A673 (cell line): ENCODE measurements around the gene PAX3. TPM values are rescaled to one million over a fixed set of nuclear protein-coding genes. Genes with fewer than 3 reads are reported as not detected.

ENCODE experiments used
- BruUV-seq: library from RNA; stranded (reverse); fragments of 400-500 nt; replicated peaks from 2 replicates; lab custom pipeline; 2021; lab: Mats Ljungman, UMichigan
- CTCF ChIA-PET: fragments of 300-600 bp; sonication (Branson Sonifier 250); formaldehyde crosslinking; loops from one replicate; lab custom pipeline; 2022; ENCODE audit warnings: antibody characterized with exemption; lab: Charles Lee
- POLR2A ChIA-PET: fragments of 300-600 bp; sonication (Branson Sonifier 250); formaldehyde crosslinking; loops from one replicate; lab custom pipeline; 2022; ENCODE audit warnings: antibody characterized with exemption; ENCODE audit not compliant: low non-redundant PET; lab: Charles Lee
- DNase-seq: peaks from one replicate; pipeline ENCODE4 v3.0.0-alpha.2; 2015; ENCODE audit warnings: low spot score
- H3K27ac ChIP-seq: fragments of 200-600 bp; sonication (generic); 2 replicates; pipeline ENCODE4 v1.5.1; 2016; ENCODE audit warnings: mixed run types, low read depth, mild to moderate bottlenecking, mixed read lengths, antibody characterized with exemption, low read length; ENCODE audit not compliant: poor library complexity, severe bottlenecking
- H3K27me3 ChIP-seq: fragments of 200-600 bp; sonication (generic); replicated peaks from 2 replicates; pipeline ENCODE4 v1.6.1; 2017; ENCODE audit warnings: mixed run types, low read depth, mild to moderate bottlenecking, mixed read lengths, antibody characterized with exemption, low read length; ENCODE audit not compliant: insufficient read depth, poor library complexity
- H3K36me3 ChIP-seq: fragments of 200-600 bp; sonication (generic); 2 replicates; pipeline ENCODE4 v1.6.1; 2016; ENCODE audit warnings: mixed run types, mild to moderate bottlenecking, mixed read lengths, antibody characterized with exemption, low read length; ENCODE audit not compliant: insufficient read depth, poor library complexity, severe bottlenecking
- H3K4me1 ChIP-seq: fragments of 200-600 bp; sonication (generic); 2 replicates; pipeline ENCODE4 v1.6.1; 2017; ENCODE audit warnings: mixed run types, mild to moderate bottlenecking, mixed read lengths, antibody characterized with exemption, low read length; ENCODE audit not compliant: insufficient read depth, poor library complexity, severe bottlenecking
- H3K4me3 ChIP-seq: fragments of 200-600 bp; sonication (generic); 2 replicates; pipeline ENCODE4 v1.5.1; 2016; ENCODE audit warnings: low read depth, mixed run types, mild to moderate bottlenecking, mixed read lengths, low read length; ENCODE audit not compliant: poor library complexity, severe bottlenecking
- H3K9me3 ChIP-seq: fragments of 200-600 bp; sonication (generic); 2 replicates; pipeline ENCODE4 v1.6.1; 2016; ENCODE audit warnings: mixed run types, low read depth, mild to moderate bottlenecking, mixed read lengths, antibody characterized with exemption, low read length; ENCODE audit not compliant: poor library complexity, severe bottlenecking
- EZH2 ChIP-seq: fragments of 200-600 bp; sonication (generic); IDR thresholded peaks from 2 replicates; pipeline ENCODE4 v1.6.1; 2017; ENCODE audit warnings: borderline replicate concordance, low read depth, mild to moderate bottlenecking, mixed read lengths, antibody characterized with exemption, low read length; ENCODE audit not compliant: poor library complexity, severe bottlenecking
- intact Hi-C: fragments of 100-400 bp; cut with micrococcal nuclease; formaldehyde crosslinking; loops from one replicate; pipeline ENCODE4 v1.10.0; 2022; ENCODE audit not compliant: unreplicated experiment
- total RNA-seq: library from RNA; stranded (reverse); gene quantifications from 2 replicates; pipeline ENCODE4 v1.2.3, GENCODE V29; 2021
- TF ChIP-seq, protein P1 (sequence below): fragments of 300-800, 200-600 bp; sonication (generic); conservative IDR thresholded peaks from 2 replicates; pipeline ENCODE4 v1.5.1; 2017; ENCODE audit warnings: low read depth, mild to moderate bottlenecking, antibody characterized with exemption, low read length, moderate library complexity, mixed read lengths

PAX3 gene
- total RNA-seq, 1 experiment from 2014 or later, result 39.3 TPM

DNA sequence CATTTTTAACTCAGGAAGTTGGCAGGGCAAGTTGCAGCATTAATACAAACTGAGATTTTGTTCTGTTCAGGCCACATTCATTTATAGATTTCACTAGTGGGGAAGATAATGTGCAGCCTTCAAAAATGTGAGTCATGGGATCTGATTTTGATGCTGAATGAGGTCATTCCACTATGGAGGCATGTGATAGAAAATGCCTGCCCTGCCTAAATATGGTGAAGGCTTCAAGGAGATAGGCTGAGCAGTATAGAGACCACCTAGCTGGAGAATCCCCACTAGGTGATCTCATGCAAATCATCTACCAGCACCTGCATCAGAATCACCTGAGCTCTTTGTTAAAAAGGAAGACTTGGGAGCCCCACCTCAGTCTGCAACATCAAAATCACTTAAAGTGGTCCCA lies 43.7 kb downstream of the PAX3 start:
- peaks cover 6% of the 10 kb centered on the region for H3K4me1 ChIP-seq

DNA sequence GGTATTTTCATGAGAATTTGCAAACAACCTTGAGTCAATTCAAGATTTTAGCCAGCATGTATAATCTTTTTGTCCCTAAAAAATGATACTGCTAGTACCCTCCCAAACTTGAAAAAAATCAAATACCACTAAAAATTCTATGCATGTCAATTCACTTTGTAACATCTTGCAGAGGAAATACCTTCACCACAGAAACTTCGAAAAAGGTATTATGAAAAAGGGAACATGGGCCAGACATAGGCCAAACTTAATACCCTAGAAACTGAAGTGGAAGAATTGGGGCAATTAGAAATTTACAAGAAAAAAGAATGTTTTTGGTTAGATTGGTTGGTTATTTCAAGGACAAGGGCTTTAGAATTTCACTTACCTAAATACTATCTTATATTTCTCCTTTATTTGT lies 48.5 kb downstream of the PAX3 start:
- Histone ChIP-seq H3K36me3 (no peaks in the 10 kb centered on the region), H3K27ac (no peak overlapping the region), H3K4me1 (no peaks in the 10 kb centered on the region), H3K27me3 (no peaks in the 10 kb centered on the region), H3K9me3 (no peaks in the 10 kb centered on the region), H3K4me3 (no peak overlapping the region)
- DNase-seq, result no peak
- ChIA-PET POLR2A (no interaction called here), CTCF (no interaction called here)
- no TSS peak for BruUV-seq
- no peak for TF ChIP-seq EZH2
- TF ChIP-seq, protein P1, sequence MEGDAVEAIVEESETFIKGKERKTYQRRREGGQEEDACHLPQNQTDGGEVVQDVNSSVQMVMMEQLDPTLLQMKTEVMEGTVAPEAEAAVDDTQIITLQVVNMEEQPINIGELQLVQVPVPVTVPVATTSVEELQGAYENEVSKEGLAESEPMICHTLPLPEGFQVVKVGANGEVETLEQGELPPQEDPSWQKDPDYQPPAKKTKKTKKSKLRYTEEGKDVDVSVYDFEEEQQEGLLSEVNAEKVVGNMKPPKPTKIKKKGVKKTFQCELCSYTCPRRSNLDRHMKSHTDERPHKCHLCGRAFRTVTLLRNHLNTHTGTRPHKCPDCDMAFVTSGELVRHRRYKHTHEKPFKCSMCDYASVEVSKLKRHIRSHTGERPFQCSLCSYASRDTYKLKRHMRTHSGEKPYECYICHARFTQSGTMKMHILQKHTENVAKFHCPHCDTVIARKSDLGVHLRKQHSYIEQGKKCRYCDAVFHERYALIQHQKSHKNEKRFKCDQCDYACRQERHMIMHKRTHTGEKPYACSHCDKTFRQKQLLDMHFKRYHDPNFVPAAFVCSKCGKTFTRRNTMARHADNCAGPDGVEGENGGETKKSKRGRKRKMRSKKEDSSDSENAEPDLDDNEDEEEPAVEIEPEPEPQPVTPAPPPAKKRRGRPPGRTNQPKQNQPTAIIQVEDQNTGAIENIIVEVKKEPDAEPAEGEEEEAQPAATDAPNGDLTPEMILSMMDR, result no peak
- intact Hi-C loops, result no loop called here

More for the DNA sequence above, 43.7 kb downstream of the PAX3 start:
- ChIA-PET POLR2A (no interaction called here), CTCF (no interaction called here)
- no peak overlapping the region for H3K4me3 ChIP-seq
- TF ChIP-seq, protein P1, result no peak
- no peak for TF ChIP-seq EZH2
- H3K27me3 ChIP-seq, result no peaks in the 10 kb centered on the region
- intact Hi-C loops, result no loop called here
- BruUV-seq, result no TSS peak
- no peaks in the 10 kb centered on the region for H3K9me3 ChIP-seq
- no peak overlapping the region for H3K27ac ChIP-seq
- DNase-seq, result no peak
- H3K36me3 ChIP-seq, result no peaks in the 10 kb centered on the region

DNA sequence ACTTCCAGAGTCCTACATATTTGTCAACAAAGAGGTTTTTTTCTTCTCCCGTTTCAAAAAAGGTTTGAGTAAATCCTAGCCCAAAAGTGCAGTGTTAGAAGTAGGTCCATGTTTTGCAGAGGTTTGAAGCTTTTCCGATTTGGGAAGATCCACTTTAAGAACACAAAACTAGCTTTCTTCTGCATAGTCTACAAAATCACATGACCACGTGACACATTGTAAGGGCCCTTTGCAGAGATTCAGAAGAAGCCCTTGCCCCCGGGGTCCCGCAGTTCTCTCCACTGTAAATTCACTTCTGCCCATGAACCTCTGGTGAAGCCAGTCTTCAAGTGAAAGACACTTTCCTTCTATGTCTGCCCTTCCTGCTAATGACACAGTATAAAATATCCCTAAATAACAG lies 49.4 kb downstream of the PAX3 start:
- Histone ChIP-seq H3K4me1 (no peaks in the 10 kb centered on the region), H3K36me3 (no peaks in the 10 kb centered on the region), H3K4me3 (no peak overlapping the region), H3K27me3 (no peaks in the 10 kb centered on the region), H3K27ac (no peak overlapping the region), H3K9me3 (no peaks in the 10 kb centered on the region)
- no peak for TF ChIP-seq EZH2
- TF ChIP-seq, protein P1, result no peak
- intact Hi-C loops, result no loop called here
- BruUV-seq, result no TSS peak
- CTCF ChIA-PET, result no interaction called here
- no peak for DNase-seq
- POLR2A ChIA-PET, result no interaction called here
